GM19324 (cell line): Measurements from ENCODE around the gene MLIP.
"Not testable (repeated sequence)": the region's sequence is repeated elsewhere in the genome, so short reads cannot be mapped to it uniquely, and the experiment has no call there.

Source experiments
- ATAC-seq: cut with Tn5 transposase; IDR thresholded peaks from one replicate; pipeline ENCODE4 v1.9.1; 2021; ENCODE audit warnings: mild to moderate bottlenecking, moderate library complexity; ENCODE audit not compliant: unreplicated experiment, low FRiP score

Gene MLIP

GRCh38 chr6:54111341-54112045 is at the start of gene MLIP:
Gene MLIP, plus strand, starts transcription at chr6:54111443. Its CDS starts 37 bp downstream, at chr6:54111480.
- no peak for ATAC-seq

GRCh38 chr6:54063228-54063539 is 48.1 kb upstream of the MLIP start:
- ATAC-seq = no peak

GRCh38 chr6:54068694-54069093 is 42.5 kb upstream of the MLIP start:
- no peak for ATAC-seq

GRCh38 chr6:54070025-54070424 is 41.2 kb upstream of the MLIP start:
- ATAC-seq = no peak

GRCh38 chr6:54071821-54072340 is 39.4 kb upstream of the MLIP start:
- no peak for ATAC-seq

GRCh38 chr6:54072635-54073313 is 38.5 kb upstream of the MLIP start:
- no peak for ATAC-seq

GRCh38 chr6:54073487-54073886 is 37.8 kb upstream of the MLIP start:
- no peak for ATAC-seq

GRCh38 chr6:54074109-54074508 is 37.1 kb upstream of the MLIP start:
- no peak for ATAC-seq

- ATAC-seq = no peak
Observed at GRCh38 chr6:54074578-54075195, 36.6 kb upstream of the MLIP start.

GRCh38 chr6:54076159-54076789 is 35.0 kb upstream of the MLIP start:
- ATAC-seq = no peak

- not testable (repeated sequence) for ATAC-seq
Observed at GRCh38 chr6:54081499-54081898, 29.7 kb upstream of the MLIP start.

GRCh38 chr6:54083287-54083686 is 28.0 kb upstream of the MLIP start:
- no peak for ATAC-seq

GRCh38 chr6:54084231-54084630 is 27.0 kb upstream of the MLIP start:
- no peak for ATAC-seq

- ATAC-seq = no peak
Observed at GRCh38 chr6:54085047-54085446, 26.2 kb upstream of the MLIP start.

GRCh38 chr6:54085541-54085940 is 25.7 kb upstream of the MLIP start:
- ATAC-seq = no peak

GRCh38 chr6:54086439-54086838 is 24.8 kb upstream of the MLIP start:
- no peak for ATAC-seq

- ATAC-seq = no peak
Observed at GRCh38 chr6:54087721-54088120, 23.5 kb upstream of the MLIP start.

- no peak for ATAC-seq
Observed at GRCh38 chr6:54093326-54093948, 17.8 kb upstream of the MLIP start.

GRCh38 chr6:54094293-54094692 is 16.9 kb upstream of the MLIP start:
- no peak for ATAC-seq

- no peak for ATAC-seq
Observed at GRCh38 chr6:54094786-54095185, 16.5 kb upstream of the MLIP start.

- ATAC-seq = no peak
Observed at GRCh38 chr6:54095723-54096122, 15.5 kb upstream of the MLIP start.
